NK-92 treated with Interleukin-12 subunit alpha and Interleukin-12 subunit beta, amount 100 ng/mL, for 24 hours (cell line): ENCODE data around the gene NOP9.
"Not testable (repeated sequence)": the region's sequence is repeated elsewhere in the genome, so short reads cannot be mapped to it uniquely, and the experiment has no call there.

ENCODE experiments used
- DNase-seq: peaks from one replicate; lab custom pipeline; 2025; lab: John Stamatoyannopoulos, UW

NOP9 gene

GRCh38 chr14:24325963-24326362 is 26.3 kb downstream of the NOP9 start:
- DNase-seq: no peak

GRCh38 chr14:24327303-24327702 is 27.7 kb downstream of the NOP9 start:
- DNase-seq: no peak

GRCh38 chr14:24327914-24328313 is 28.3 kb downstream of the NOP9 start:
- not testable (repeated sequence) for DNase-seq

- DNase-seq: no peak
Measured at GRCh38 chr14:24329073-24329663, 29.5 kb downstream of the NOP9 start.

GRCh38 chr14:24329736-24330135 is 30.1 kb downstream of the NOP9 start:
- DNase-seq: peak; percentile 92

- no peak for DNase-seq
Measured at GRCh38 chr14:24330973-24331674, 31.5 kb downstream of the NOP9 start.

- no peak for DNase-seq
Measured at GRCh38 chr14:24331731-24332267, 32.1 kb downstream of the NOP9 start.

- DNase-seq: peak; percentile 64
Measured at GRCh38 chr14:24332268-24332993, 32.8 kb downstream of the NOP9 start.

- no peak for DNase-seq
Measured at GRCh38 chr14:24334431-24335291, 35.0 kb downstream of the NOP9 start, which contains the start of gene ADCY4. ADCY4 (minus strand) TSS chr14:24335071; CDS start chr14:24334652, 419 bp downstream.

- DNase-seq: no peak
Measured at GRCh38 chr14:24335461-24336171, 36.0 kb downstream of the NOP9 start.

GRCh38 chr14:24337144-24337823 is 37.6 kb downstream of the NOP9 start:
- DNase-seq: no peak

- DNase-seq: no peak
Measured at GRCh38 chr14:24337824-24338175, 38.1 kb downstream of the NOP9 start.

GRCh38 chr14:24338843-24339242 is 39.2 kb downstream of the NOP9 start:
- DNase-seq: no peak

- DNase-seq: no peak
Measured at GRCh38 chr14:24339284-24340151, 39.9 kb downstream of the NOP9 start, which contains the start of gene RIPK3. RIPK3 (minus strand) TSS chr14:24339991; CDS start chr14:24339826, 165 bp downstream.

- no peak for DNase-seq
Measured at GRCh38 chr14:24340606-24341005, 41.0 kb downstream of the NOP9 start.

- no peak for DNase-seq
Measured at GRCh38 chr14:24342889-24343288, 43.2 kb downstream of the NOP9 start.

- no peak for DNase-seq
Measured at GRCh38 chr14:24343795-24344660, 44.4 kb downstream of the NOP9 start.

- no peak for DNase-seq
Measured at GRCh38 chr14:24347134-24347533, 47.5 kb downstream of the NOP9 start.

- DNase-seq: no peak
Measured at GRCh38 chr14:24348186-24348585, 48.5 kb downstream of the NOP9 start.
